ENCODE measurements around the gene ADGRL4.

- no peak for TF ChIP-seq CTCF (IDR thresholded peaks at IDR 0.05 in 4 of 5, conservative IDR thresholded peaks at IDR 0.05 in 1 of 5)
- no peak for TF ChIP-seq POLR2A (IDR thresholded peaks at IDR 0.05)
Measured at GRCh38 chr1:78880223-78880622, 126.3 kb downstream of the ADGRL4 start.
